ENCODE results near the gene GINS3. TPM values are rescaled to one million over a fixed set of nuclear protein-coding genes. Genes with fewer than 3 reads are reported as not detected.
A peak's percentile ranks its signal among the peaks of the same experiment; 100 is the strongest.

The GINS3 gene
- total RNA-seq: 1 to 10 TPM in 2 of 4 donors, under 1 TPM in 2; 0.55 to 3.3 (median 1.0) TPM

DNA sequence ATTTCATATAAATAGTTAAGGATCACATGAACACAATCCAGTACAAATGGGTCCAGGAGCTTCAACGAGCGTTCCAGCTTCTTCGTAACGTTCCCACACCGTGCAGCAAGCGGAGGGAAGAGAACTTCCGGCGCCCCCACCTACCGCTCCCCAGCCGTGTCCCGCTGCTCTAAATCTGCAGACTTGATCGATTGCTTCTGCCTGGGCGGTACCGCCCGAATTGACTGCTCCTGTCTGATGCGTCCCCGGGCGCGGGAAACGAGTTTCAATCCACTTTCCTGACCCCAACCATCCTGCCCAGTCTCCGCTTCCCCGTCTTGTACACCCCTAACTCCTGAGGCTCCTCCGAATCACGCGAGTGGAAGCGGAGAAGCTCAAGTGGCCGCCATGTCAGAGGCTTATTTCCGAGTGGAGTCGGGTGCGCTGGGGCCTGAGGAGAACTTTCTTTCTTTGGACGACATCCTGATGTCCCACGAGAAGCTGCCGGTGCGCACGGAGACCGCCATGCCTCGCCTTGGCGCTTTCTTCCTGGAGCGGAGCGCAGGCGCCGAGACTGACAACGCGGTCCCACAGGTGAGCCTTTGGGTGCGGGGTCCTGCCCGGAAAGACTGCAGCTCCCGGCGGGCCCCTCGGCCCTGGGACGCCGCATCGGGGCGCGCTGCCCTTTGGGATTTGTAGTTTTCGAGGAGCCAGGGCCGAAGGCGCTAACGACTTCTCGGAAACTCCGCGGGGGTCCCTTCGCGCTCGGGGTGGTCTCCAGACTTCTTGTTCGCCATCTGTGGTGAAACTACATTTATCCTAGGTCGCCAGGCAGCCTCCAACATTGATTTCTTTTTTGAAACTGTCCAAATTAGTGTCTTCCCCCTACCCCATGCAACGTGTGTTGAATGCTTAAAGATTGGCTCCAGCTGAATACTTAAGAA is at the start of gene GINS3:
Gene GINS3, plus strand, starts transcription at position 257 of the 923 bp plus-strand sequence. Its CDS starts 131 bp downstream, at position 388.
- intact Hi-C loops (cut with DNase I; ENCODE audit: low total_unique reads): loop anchor here (1.0 to 10.0 kb wide), 3 partner anchors 238 to 342 kb away; partner anchors contain the start of genes GOT2 and SLC38A7
- Histone ChIP-seq H3K4me3 (peak within 1 kb of the TSS; percentile 86 to 98 (median 94)), H3K36me3 (no peaks in the 10 kb centered on the region), H3K9me3 (no peaks in the 10 kb centered on the region), H3K4me1 (peaks cover 6 to 7% of the 10 kb centered on the region in 2 donors), H3K27ac (peak within 1 kb of the TSS; percentile 81 to 95 (median 86)), H3K27me3 (no peaks in the 10 kb centered on the region)
- DNase-seq (peak; percentile 77 to 84), ATAC-seq (peak; percentile 95 to 96)
- TF ChIP-seq POLR2A (IDR thresholded peaks at IDR 0.05): no peak
- TF ChIP-seq, protein P1, sequence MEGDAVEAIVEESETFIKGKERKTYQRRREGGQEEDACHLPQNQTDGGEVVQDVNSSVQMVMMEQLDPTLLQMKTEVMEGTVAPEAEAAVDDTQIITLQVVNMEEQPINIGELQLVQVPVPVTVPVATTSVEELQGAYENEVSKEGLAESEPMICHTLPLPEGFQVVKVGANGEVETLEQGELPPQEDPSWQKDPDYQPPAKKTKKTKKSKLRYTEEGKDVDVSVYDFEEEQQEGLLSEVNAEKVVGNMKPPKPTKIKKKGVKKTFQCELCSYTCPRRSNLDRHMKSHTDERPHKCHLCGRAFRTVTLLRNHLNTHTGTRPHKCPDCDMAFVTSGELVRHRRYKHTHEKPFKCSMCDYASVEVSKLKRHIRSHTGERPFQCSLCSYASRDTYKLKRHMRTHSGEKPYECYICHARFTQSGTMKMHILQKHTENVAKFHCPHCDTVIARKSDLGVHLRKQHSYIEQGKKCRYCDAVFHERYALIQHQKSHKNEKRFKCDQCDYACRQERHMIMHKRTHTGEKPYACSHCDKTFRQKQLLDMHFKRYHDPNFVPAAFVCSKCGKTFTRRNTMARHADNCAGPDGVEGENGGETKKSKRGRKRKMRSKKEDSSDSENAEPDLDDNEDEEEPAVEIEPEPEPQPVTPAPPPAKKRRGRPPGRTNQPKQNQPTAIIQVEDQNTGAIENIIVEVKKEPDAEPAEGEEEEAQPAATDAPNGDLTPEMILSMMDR (IDR thresholded peaks at IDR 0.05 in 4 of 5, conservative IDR thresholded peaks at IDR 0.05 in 1 of 5): peak in 1 of 5 experiments; percentile 9
- in situ Hi-C loops (cut with MboI; ENCODE audit: low sequenced_read_pairs in 4 of 4): no loop called here

DNA sequence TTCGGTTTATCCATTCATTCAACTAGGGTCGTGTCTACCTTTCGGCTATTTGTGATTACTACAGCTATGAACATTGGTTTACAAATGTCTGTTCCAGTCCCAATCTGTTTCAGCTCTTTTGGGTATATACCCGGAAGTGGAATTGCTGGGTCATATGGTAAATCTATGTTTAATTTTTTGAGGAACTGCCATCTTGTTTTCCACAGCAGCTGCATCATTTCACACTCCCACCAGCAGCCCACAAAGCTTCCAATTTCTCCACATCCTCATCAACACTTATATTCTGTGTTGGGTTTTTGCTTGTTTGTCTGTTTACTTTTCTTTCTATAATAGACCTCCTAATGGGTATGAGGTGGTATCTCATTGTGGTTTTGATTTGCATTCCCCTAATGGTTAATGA is 48.7 kb upstream of the GINS3 start:
- Histone ChIP-seq H3K4me3 (no peak overlapping the region), H3K27me3 (no peaks in the 10 kb centered on the region), H3K9me3 (no peaks in the 10 kb centered on the region), H3K36me3 (no peaks in the 10 kb centered on the region), H3K27ac (no peak overlapping the region), H3K4me1 (peaks cover 5 to 11% of the 10 kb centered on the region in 2 donors)
- DNase-seq: no peak
- intact Hi-C loops (cut with DNase I; ENCODE audit: low total_unique reads) (no loop called here), in situ Hi-C loops (cut with MboI; ENCODE audit: low sequenced_read_pairs in 4 of 4) (loop anchor here in 3 of 4 donors (25.0 kb wide), 2 partner anchors 319 to 419 kb away; no protein-coding TSS in a partner anchor)
- no peak for ATAC-seq
- TF ChIP-seq POLR2A (IDR thresholded peaks at IDR 0.05): no peak
- TF ChIP-seq, protein P1 (IDR thresholded peaks at IDR 0.05 in 4 of 5, conservative IDR thresholded peaks at IDR 0.05 in 1 of 5): no peak

DNA sequence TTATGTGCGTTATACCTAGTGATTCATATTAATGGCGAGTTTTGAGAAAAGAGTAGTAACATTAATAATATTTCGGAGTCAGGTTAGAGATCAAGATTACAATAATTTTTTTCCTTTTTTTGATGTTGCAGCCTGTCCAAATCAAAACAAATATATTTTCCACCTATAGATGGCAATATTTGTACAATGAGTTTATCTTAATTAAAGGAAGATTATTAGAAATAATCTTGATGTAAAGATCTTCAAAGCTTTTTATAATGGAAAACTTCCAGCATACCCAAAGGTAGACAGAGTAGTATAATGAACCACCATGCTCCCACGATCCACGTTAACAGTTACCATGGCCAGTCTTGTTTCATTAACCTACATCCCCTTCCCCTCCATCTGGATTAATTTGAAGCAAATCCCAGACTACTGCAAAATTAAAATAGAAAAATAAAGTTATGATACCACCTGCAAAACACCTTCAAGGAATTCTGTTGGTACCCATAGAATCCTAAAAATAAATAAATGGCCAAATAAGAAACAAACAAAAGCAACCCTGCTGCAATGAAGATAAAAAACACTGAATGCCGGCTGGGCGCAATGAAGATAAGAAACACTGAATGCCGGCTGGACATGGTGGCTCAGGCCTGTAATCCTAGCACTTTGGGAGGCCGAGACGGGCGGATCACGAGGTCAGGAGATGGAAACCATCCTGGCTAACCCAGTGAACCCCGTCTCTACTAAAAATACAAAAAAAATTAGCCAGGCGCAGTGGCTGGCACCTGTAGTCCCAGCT is 46.5 kb upstream of the GINS3 start:
- Histone ChIP-seq H3K4me3 (no peak overlapping the region), H3K4me1 (peaks cover 5 to 18% of the 10 kb centered on the region in 2 donors), H3K9me3 (no peaks in the 10 kb centered on the region), H3K27ac (no peak overlapping the region), H3K36me3 (no peaks in the 10 kb centered on the region), H3K27me3 (no peaks in the 10 kb centered on the region)
- ATAC-seq: no peak
- no peak for TF ChIP-seq POLR2A (IDR thresholded peaks at IDR 0.05)
- TF ChIP-seq, protein P1 (IDR thresholded peaks at IDR 0.05 in 4 of 5, conservative IDR thresholded peaks at IDR 0.05 in 1 of 5): peak in 1 of 5 experiments; percentile 9
- intact Hi-C loops (cut with DNase I; ENCODE audit: low total_unique reads) (no loop called here), in situ Hi-C loops (cut with MboI; ENCODE audit: low sequenced_read_pairs in 4 of 4) (loop anchor here in 3 of 4 donors (25.0 kb wide), 2 partner anchors 317 to 417 kb away; no protein-coding TSS in a partner anchor)
- no peak for DNase-seq

DNA sequence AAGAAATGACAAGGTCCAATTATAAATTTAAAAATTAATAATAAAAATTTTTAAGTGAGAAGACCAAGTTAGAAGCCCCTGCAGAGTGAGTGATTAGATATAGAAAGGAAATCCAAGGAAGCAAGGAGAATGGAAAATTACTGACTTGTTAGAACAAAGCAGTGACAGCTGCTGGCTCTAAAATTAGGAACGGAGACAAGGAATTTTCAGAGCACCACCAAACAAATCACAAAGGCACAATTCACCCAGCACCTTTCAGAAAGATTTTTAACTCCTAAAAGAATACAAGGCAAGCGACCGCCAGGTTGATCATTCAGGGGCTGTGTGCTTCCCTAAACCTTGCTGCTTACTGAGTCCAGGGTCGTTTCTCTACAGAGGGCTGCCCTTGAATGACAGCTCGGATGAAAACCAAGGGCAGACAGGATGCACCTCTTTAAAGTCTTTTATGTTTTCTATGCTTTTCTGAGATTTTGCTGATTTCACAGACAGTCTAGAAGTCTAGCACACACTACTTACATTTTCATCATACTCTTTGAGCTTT is 45.4 kb upstream of the GINS3 start:
- intact Hi-C loops (cut with DNase I; ENCODE audit: low total_unique reads): no loop called here

More for the DNA sequence above, 45.4 kb upstream of the GINS3 start:
- DNase-seq (no peak), ATAC-seq (no peak)
- Histone ChIP-seq H3K36me3 (no peaks in the 10 kb centered on the region), H3K9me3 (no peaks in the 10 kb centered on the region), H3K27ac (peak overlapping the region in 2 of 4 donors; percentile 9 to 53), H3K27me3 (no peaks in the 10 kb centered on the region), H3K4me1 (peaks cover 5 to 18% of the 10 kb centered on the region in 2 donors), H3K4me3 (no peak overlapping the region)
- in situ Hi-C loops (cut with MboI; ENCODE audit: low sequenced_read_pairs in 4 of 4): loop anchor here in 3 of 4 donors (25.0 kb wide), 2 partner anchors 315 to 415 kb away; no protein-coding TSS in a partner anchor
- TF ChIP-seq POLR2A (IDR thresholded peaks at IDR 0.05): no peak
- TF ChIP-seq, protein P1 (IDR thresholded peaks at IDR 0.05 in 4 of 5, conservative IDR thresholded peaks at IDR 0.05 in 1 of 5): no peak

Data from gastrocnemius medialis (tissue), 4 donors.